Measurements from ENCODE around the gene ETS1. TPM values are rescaled to one million over a fixed set of nuclear protein-coding genes. Genes with fewer than 3 reads are reported as not detected.

ETS1 gene
- total RNA-seq, 4 donors from 2014 or later: 16.8 to 24.9 (median 21.8) TPM

DNA sequence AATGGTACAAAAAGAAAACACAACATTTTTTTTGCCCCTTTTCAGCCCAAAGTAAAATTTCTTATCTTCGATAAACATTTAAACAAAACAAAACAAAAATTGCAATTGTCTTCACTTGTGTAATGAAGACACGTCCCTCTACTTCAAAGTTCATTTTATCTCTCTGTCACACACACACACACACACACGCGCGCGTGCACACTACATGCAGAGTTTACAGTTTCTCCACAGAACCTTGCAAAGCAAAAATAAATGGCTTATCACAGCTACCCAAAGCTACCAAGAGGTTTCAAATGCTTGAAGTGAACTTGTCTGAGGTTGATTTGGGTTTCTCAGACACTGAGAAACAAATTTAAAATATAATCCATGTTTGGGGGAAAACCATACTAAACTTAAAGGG, 72.3 kb downstream of the ETS1 start:
- in situ Hi-C loops (cut with MboI; ENCODE audit: low sequenced_read_pairs in 4 of 4) (loop anchor here in 1 of 4 donors (10.0 kb wide), 1 partner anchor 60 kb away; no protein-coding TSS in a partner anchor), intact Hi-C loops (cut with DNase I; ENCODE audit: low total_unique reads) (no loop called here)
- H3K4me1 ChIP-seq: peaks cover 30 to 40% of the 10 kb centered on the region in 2 donors
- peak overlapping the region in 1 of 4 donors; percentile 16 for H3K4me3 ChIP-seq
- no peak for ATAC-seq
- TF ChIP-seq, protein P1, sequence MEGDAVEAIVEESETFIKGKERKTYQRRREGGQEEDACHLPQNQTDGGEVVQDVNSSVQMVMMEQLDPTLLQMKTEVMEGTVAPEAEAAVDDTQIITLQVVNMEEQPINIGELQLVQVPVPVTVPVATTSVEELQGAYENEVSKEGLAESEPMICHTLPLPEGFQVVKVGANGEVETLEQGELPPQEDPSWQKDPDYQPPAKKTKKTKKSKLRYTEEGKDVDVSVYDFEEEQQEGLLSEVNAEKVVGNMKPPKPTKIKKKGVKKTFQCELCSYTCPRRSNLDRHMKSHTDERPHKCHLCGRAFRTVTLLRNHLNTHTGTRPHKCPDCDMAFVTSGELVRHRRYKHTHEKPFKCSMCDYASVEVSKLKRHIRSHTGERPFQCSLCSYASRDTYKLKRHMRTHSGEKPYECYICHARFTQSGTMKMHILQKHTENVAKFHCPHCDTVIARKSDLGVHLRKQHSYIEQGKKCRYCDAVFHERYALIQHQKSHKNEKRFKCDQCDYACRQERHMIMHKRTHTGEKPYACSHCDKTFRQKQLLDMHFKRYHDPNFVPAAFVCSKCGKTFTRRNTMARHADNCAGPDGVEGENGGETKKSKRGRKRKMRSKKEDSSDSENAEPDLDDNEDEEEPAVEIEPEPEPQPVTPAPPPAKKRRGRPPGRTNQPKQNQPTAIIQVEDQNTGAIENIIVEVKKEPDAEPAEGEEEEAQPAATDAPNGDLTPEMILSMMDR (IDR thresholded peaks at IDR 0.05 in 4 of 5, conservative IDR thresholded peaks at IDR 0.05 in 1 of 5): no peak
- TF ChIP-seq POLR2A (IDR thresholded peaks at IDR 0.05): no peak
- peak overlapping the region in 3 of 4 donors; percentile 19 to 89 (median 88) for H3K27ac ChIP-seq
- H3K27me3 ChIP-seq: no peaks in the 10 kb centered on the region
- H3K36me3 ChIP-seq: no peaks in the 10 kb centered on the region
- no peak for DNase-seq
- no peaks in the 10 kb centered on the region for H3K9me3 ChIP-seq

DNA sequence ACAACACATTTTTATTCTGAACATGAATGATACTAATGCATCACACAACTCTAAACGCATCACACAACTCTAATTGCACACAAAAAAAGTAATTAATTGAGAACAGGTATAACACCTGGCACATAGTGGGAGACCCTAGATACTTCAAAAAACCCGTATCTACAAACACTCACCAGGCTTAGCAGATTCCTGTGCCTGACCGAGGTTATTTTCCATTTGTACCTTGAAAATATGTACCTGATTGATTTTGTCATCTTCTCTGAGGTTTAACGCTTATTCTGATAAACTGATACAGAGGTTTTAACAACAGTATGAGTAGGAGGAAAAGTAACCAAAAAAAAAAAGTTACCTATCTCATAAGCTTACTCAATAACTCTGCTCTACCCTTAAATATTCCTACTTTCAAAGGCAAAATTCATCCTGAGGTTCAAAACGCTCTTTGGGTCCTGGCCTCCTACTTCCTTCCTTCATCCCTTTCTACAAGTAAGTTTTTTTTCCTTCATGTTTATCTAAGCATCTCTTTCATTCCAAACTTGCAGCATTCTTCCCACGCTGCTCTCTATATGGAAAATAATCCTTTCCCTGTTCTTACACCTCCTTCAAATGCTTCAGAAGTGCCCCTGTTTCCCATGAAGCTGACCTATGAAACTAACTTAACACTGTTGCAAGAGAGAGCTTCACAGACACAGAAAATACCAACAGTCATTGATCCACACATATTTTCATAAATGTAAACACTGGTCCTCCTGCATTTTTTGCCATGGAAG, 73.3 kb downstream of the ETS1 start:
- Histone ChIP-seq H3K4me3 (no peak overlapping the region), H3K36me3 (no peaks in the 10 kb centered on the region), H3K9me3 (no peaks in the 10 kb centered on the region), H3K27me3 (no peaks in the 10 kb centered on the region), H3K27ac (peak overlapping the region in 2 of 4 donors; percentile 29 to 89), H3K4me1 (peaks cover 30 to 45% of the 10 kb centered on the region in 2 donors)
- TF ChIP-seq POLR2A (IDR thresholded peaks at IDR 0.05): no peak
- TF ChIP-seq, protein P1 (IDR thresholded peaks at IDR 0.05 in 4 of 5, conservative IDR thresholded peaks at IDR 0.05 in 1 of 5): no peak
- intact Hi-C loops (cut with DNase I; ENCODE audit: low total_unique reads) (no loop called here), in situ Hi-C loops (cut with MboI; ENCODE audit: low sequenced_read_pairs in 4 of 4) (loop anchor here in 1 of 4 donors (10.0 kb wide), 1 partner anchor 61 kb away; no protein-coding TSS in a partner anchor)
- DNase-seq (no peak), ATAC-seq (no peak)

DNA sequence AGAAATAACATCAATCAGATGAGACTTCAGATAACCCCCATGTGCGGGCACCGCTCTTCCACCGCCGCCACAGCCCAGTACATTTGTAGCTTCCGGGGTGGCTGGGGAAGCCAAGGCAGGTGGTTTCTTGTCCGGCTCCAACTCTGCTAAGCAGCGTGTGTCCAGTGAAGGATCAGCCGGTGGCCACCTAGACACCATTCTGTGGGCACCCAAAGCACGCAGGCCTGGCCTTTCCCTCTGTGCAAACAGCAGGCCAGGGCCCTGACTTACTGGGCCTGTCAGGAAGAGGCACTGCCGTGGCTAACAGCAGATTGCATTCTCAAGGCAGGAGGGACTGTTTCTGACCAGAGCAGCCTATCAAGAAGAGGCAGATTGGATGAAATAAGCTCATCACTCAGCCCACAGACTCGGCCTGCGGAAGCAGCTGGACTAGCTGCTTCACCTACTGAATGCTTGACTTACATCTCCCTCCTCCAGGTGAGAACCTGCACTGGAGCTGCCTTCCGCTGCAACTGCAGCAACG, 74.8 kb downstream of the ETS1 start:
- intact Hi-C loops (cut with DNase I; ENCODE audit: low total_unique reads) (no loop called here), in situ Hi-C loops (cut with MboI; ENCODE audit: low sequenced_read_pairs in 4 of 4) (loop anchor here in 1 of 4 donors (10.0 kb wide), 1 partner anchor 62 kb away; no protein-coding TSS in a partner anchor)
- Histone ChIP-seq H3K27ac (peak overlapping the region in 1 of 4 donors; percentile 22), H3K9me3 (no peaks in the 10 kb centered on the region), H3K27me3 (no peaks in the 10 kb centered on the region), H3K36me3 (no peaks in the 10 kb centered on the region), H3K4me3 (no peak overlapping the region), H3K4me1 (peaks cover 41 to 55% of the 10 kb centered on the region in 2 donors)
- TF ChIP-seq, protein P1 (IDR thresholded peaks at IDR 0.05 in 4 of 5, conservative IDR thresholded peaks at IDR 0.05 in 1 of 5): no peak
- no peak for TF ChIP-seq POLR2A (IDR thresholded peaks at IDR 0.05)
- DNase-seq (no peak), ATAC-seq (no peak)

DNA sequence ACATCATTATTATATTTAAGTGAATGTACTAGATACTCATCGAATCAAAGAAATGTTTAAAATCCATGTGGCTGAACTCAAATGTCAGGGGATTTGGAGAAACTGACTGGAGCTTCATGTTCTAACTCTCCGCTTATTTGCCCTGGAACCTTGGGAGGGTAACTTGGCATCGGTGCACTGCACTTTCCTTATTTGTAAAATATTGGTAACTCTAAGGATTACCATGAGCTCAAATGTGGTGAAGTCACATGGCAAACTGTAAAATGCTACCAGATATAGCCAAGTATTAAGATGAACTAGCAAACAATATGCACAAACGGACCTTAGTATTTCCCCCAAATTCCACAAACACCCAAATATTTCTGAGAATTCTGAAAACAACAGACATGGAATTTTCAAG, 75.6 kb downstream of the ETS1 start:
- Histone ChIP-seq H3K27me3 (no peaks in the 10 kb centered on the region), H3K4me1 (peaks cover 38 to 56% of the 10 kb centered on the region in 2 donors), H3K9me3 (no peaks in the 10 kb centered on the region), H3K36me3 (no peaks in the 10 kb centered on the region), H3K4me3 (no peak overlapping the region), H3K27ac (peak overlapping the region in 1 of 4 donors; percentile 84)
- ATAC-seq (no peak), DNase-seq (no peak)
- in situ Hi-C loops (cut with MboI; ENCODE audit: low sequenced_read_pairs in 4 of 4): loop anchor here in 1 of 4 donors (10.0 kb wide), 1 partner anchor 63 kb away; no protein-coding TSS in a partner anchor
- no peak for TF ChIP-seq POLR2A (IDR thresholded peaks at IDR 0.05)
- TF ChIP-seq, protein P1 (IDR thresholded peaks at IDR 0.05 in 4 of 5, conservative IDR thresholded peaks at IDR 0.05 in 1 of 5): no peak
- intact Hi-C loops (cut with DNase I; ENCODE audit: low total_unique reads): no loop called here

All from gastrocnemius medialis (tissue), 4 donors.